HEK293 (cell line): ENCODE measurements around the gene GPRASP2.

ENCODE experiments used
- GLIS2 ChIP-seq: fragments of 450-650 bp; formaldehyde crosslinking; IDR thresholded peaks from 2 replicates; pipeline ENCODE4 v1.5.1; 2016; ENCODE audit warnings: missing biosample characterization, missing genetic modification characterization
- OVOL3 ChIP-seq: fragments of 450-650 bp; formaldehyde crosslinking; IDR thresholded peaks from 2 replicates; pipeline ENCODE4 v1.5.1; 2016; ENCODE audit warnings: missing biosample characterization, missing genetic modification characterization
- PATZ1 ChIP-seq: fragments of 450-650 bp; formaldehyde crosslinking; IDR thresholded peaks from 2 replicates; pipeline ENCODE4 v1.5.1; 2016; ENCODE audit warnings: missing biosample characterization, missing genetic modification characterization
- RBAK ChIP-seq: fragments of 450-650 bp; formaldehyde crosslinking; IDR thresholded peaks from 2 replicates; pipeline ENCODE4 v1.5.1; 2016; ENCODE audit warnings: missing biosample characterization, missing genetic modification characterization
- SCRT2 ChIP-seq: fragments of 450-650 bp; formaldehyde crosslinking; IDR thresholded peaks from 2 replicates; pipeline ENCODE4 v1.5.1; 2016; ENCODE audit warnings: missing biosample characterization, missing genetic modification characterization
- SP7 ChIP-seq: fragments of 450-650 bp; formaldehyde crosslinking; IDR thresholded peaks from 2 replicates; pipeline ENCODE4 v1.5.1; 2016; ENCODE audit warnings: missing biosample characterization, missing genetic modification characterization
- TRIM28 ChIP-seq: IDR thresholded peaks from 2 replicates; pipeline ENCODE4 v1.6.1; 2011; ENCODE audit warnings: low read length, control low read depth, borderline replicate concordance
- ZBTB8A ChIP-seq: fragments of 450-650 bp; formaldehyde crosslinking; IDR thresholded peaks from 2 replicates; pipeline ENCODE4 v1.5.1; 2016; ENCODE audit warnings: missing biosample characterization, missing genetic modification characterization
- ZNF121 ChIP-seq: fragments of 450-650 bp; formaldehyde crosslinking; IDR thresholded peaks from 2 replicates; pipeline ENCODE4 v1.5.1; 2016; ENCODE audit warnings: missing biosample characterization, missing genetic modification characterization
- ZNF223 ChIP-seq: fragments of 450-650 bp; formaldehyde crosslinking; IDR thresholded peaks from 2 replicates; pipeline ENCODE4 v1.5.1; 2016; ENCODE audit warnings: missing biosample characterization, missing genetic modification characterization
- ZNF266 ChIP-seq: fragments of 450-650 bp; formaldehyde crosslinking; IDR thresholded peaks from 2 replicates; pipeline ENCODE4 v1.5.1; 2016; ENCODE audit warnings: missing biosample characterization, missing genetic modification characterization, low read depth
- ZNF274 ChIP-seq, 2 experiments: fragments of 200-500 bp in 1 of 2; fragments of 450-650 bp in 1 of 2; sonication (Bioruptor generic) in 1 of 2; formaldehyde crosslinking in 1 of 2; IDR thresholded peaks; 2 replicates each; pipeline versions ENCODE4 v1.5.1 to v1.6.1; 2014 to 2016; ENCODE audit warnings: borderline replicate concordance in 1 of 2, inconsistent platforms in 1 of 2, low read length in 1 of 2, missing biosample characterization in 1 of 2, missing genetic modification characterization in 1 of 2
- ZNF335 ChIP-seq: fragments of 450-650 bp; formaldehyde crosslinking; conservative IDR thresholded peaks from 2 replicates; pipeline ENCODE4 v1.5.1; 2016; ENCODE audit warnings: missing biosample characterization, missing genetic modification characterization
- ZNF394 ChIP-seq: fragments of 450-650 bp; formaldehyde crosslinking; IDR thresholded peaks from 2 replicates; pipeline ENCODE4 v1.5.1; 2016; ENCODE audit warnings: missing biosample characterization, missing genetic modification characterization, mild to moderate bottlenecking, moderate library complexity, borderline replicate concordance
- ZNF433 ChIP-seq: fragments of 450-650 bp; formaldehyde crosslinking; IDR thresholded peaks from 2 replicates; pipeline ENCODE4 v1.5.1; 2016; ENCODE audit warnings: missing biosample characterization, missing genetic modification characterization, low read depth
- ZNF501 ChIP-seq: fragments of 450-650 bp; formaldehyde crosslinking; IDR thresholded peaks from 2 replicates; pipeline ENCODE4 v1.5.1; 2016; ENCODE audit warnings: missing biosample characterization, missing genetic modification characterization
- ZNF660 ChIP-seq: fragments of 450-650 bp; IDR thresholded peaks from 2 replicates; pipeline ENCODE4 v1.5.1; 2018; ENCODE audit warnings: missing biosample characterization, mild to moderate bottlenecking, missing genetic modification characterization
- ZNF664 ChIP-seq: fragments of 450-650 bp; formaldehyde crosslinking; IDR thresholded peaks from 2 replicates; pipeline ENCODE4 v1.5.1; 2016; ENCODE audit warnings: missing biosample characterization, missing genetic modification characterization
- ZNF701 ChIP-seq: fragments of 450-650 bp; formaldehyde crosslinking; IDR thresholded peaks from 2 replicates; pipeline ENCODE4 v1.5.1; 2016; ENCODE audit warnings: missing biosample characterization, missing genetic modification characterization
- ZNF843 ChIP-seq: fragments of 450-650 bp; formaldehyde crosslinking; IDR thresholded peaks from 2 replicates; pipeline ENCODE4 v1.5.1; 2016; ENCODE audit warnings: missing biosample characterization, missing genetic modification characterization
- ZSCAN18 ChIP-seq: fragments of 450-650 bp; formaldehyde crosslinking; IDR thresholded peaks from 2 replicates; pipeline ENCODE4 v1.5.1; 2016; ENCODE audit warnings: missing biosample characterization, missing genetic modification characterization
- TF ChIP-seq, protein P1 (sequence below): fragments of 450-650 bp; formaldehyde crosslinking; IDR thresholded peaks from 2 replicates; pipeline ENCODE4 v1.5.1; 2016; ENCODE audit warnings: missing biosample characterization, missing genetic modification characterization
- TF ChIP-seq, protein P2 (sequence below): fragments of 450-650 bp; formaldehyde crosslinking; conservative IDR thresholded peaks from 2 replicates; pipeline ENCODE4 v1.5.1; 2016; ENCODE audit warnings: low read depth, missing biosample characterization, missing genetic modification characterization

The GPRASP2 gene

DNA sequence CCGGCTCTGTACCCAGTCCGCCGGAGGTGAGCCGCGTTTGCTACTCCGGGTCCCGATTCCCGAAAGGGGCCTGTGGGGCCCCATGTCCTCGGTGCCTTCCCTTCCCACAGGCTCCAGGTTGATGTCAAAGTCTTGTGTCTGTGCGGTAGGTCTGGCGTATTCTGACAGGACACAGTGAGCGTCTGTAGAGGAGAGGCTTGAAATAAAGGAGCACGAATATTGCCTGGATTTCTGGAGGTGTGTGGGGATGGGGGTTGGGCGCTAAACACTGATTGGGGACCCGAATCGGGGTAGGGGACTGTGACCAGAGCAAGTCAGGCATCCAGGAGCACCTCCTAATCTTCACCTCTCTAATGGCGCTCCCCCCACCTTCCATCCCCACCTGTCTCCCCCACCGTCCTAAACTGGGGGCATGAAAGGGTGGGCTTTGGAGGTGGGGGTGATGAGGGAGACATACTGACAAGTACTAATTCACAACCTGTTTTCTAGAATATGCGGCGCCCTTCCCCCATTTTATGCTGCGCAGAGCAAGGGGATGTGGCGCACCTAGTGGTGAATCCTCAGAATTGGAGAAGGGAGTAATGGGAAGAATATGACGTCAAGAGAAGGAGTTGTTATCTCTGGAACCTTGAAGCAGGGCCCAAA lies 855 bp downstream of the GPRASP2 start (continued):
- TF ChIP-seq ZNF274 (IDR thresholded peaks at IDR 0.05; ENCODE audit: low read length) (no peak), ZNF274 (tag by site-specific recombination; IDR thresholded peaks at IDR 0.05; ENCODE audit: borderline replicate concordance) (no peak), ZBTB8A (0 out of 2 replicates have a peak, but pooled peaks have one; percentile 16), GLIS2 (tag by site-specific recombination) (peak; percentile 5; the same call in 1 of the 2 replicates), RBAK (tag by site-specific recombination) (no peak), ZSCAN18 (no peak), ZNF501 (tag by site-specific recombination) (no peak), ZNF121 (tag by site-specific recombination) (no peak), ZNF266 (tag by site-specific recombination) (no peak), SCRT2 (tag by site-specific recombination) (peak; percentile 28; the same call in 1 of the 2 replicates), ZNF335 (peak; percentile 87), ZNF843 (tag by site-specific recombination) (no peak), PATZ1 (peak; percentile 27; the same call in 1 of the 2 replicates), ZNF701 (tag by site-specific recombination) (no peak), TRIM28 (no peak), SP7 (tag by site-specific recombination) (0 out of 2 replicates have a peak, but pooled peaks have one; percentile 16), ZNF394 (tag by site-specific recombination) (no peak), ZNF660 (tag by site-specific recombination) (0 out of 2 replicates have a peak, but pooled peaks have one; percentile 10), OVOL3 (tag by site-specific recombination) (no peak), ZNF433 (tag by site-specific recombination) (no peak), ZNF223 (tag by site-specific recombination) (no peak), ZNF664 (tag by site-specific recombination) (0 out of 2 replicates have a peak, but pooled peaks have one; percentile 5)
- TF ChIP-seq, protein P1, sequence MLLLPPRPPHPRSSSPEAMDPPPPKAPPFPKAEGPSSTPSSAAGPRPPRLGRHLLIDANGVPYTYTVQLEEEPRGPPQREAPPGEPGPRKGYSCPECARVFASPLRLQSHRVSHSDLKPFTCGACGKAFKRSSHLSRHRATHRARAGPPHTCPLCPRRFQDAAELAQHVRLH (tag by site-specific recombination): no peak
- TF ChIP-seq, protein P2, sequence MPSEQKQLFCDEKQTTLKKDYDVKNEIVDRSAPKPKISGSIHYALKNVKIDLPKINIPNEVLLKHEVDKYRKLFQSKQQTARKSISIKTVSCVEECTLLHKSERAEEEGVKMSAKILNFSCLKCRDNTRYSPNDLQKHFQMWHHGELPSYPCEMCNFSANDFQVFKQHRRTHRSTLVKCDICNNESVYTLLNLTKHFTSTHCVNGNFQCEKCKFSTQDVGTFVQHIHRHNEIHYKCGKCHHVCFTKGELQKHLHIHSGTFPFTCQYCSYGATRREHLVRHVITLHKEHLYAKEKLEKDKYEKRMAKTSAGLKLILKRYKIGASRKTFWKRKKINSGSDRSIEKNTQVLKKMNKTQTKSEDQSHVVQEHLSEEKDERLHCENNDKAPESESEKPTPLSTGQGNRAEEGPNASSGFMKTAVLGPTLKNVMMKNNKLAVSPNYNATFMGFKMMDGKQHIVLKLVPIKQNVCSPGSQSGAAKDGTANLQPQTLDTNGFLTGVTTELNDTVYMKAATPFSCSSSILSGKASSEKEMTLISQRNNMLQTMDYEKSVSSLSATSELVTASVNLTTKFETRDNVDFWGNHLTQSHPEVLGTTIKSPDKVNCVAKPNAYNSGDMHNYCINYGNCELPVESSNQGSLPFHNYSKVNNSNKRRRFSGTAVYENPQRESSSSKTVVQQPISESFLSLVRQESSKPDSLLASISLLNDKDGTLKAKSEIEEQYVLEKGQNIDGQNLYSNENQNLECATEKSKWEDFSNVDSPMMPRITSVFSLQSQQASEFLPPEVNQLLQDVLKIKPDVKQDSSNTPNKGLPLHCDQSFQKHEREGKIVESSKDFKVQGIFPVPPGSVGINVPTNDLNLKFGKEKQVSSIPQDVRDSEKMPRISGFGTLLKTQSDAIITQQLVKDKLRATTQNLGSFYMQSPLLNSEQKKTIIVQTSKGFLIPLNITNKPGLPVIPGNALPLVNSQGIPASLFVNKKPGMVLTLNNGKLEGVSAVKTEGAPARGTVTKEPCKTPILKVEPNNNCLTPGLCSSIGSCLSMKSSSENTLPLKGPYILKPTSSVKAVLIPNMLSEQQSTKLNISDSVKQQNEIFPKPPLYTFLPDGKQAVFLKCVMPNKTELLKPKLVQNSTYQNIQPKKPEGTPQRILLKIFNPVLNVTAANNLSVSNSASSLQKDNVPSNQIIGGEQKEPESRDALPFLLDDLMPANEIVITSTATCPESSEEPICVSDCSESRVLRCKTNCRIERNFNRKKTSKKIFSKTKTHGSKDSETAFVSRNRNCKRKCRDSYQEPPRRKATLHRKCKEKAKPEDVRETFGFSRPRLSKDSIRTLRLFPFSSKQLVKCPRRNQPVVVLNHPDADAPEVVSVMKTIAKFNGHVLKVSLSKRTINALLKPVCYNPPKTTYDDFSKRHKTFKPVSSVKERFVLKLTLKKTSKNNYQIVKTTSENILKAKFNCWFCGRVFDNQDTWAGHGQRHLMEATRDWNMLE (tag by site-specific recombination): no peak
